ENCODE results near the gene MACROD2. TPM values are rescaled to one million over a fixed set of nuclear protein-coding genes. Genes with fewer than 3 reads are reported as not detected.

MACROD2 gene
- total RNA-seq, 1 experiment from 2014 or later: 1.6 TPM

DNA sequence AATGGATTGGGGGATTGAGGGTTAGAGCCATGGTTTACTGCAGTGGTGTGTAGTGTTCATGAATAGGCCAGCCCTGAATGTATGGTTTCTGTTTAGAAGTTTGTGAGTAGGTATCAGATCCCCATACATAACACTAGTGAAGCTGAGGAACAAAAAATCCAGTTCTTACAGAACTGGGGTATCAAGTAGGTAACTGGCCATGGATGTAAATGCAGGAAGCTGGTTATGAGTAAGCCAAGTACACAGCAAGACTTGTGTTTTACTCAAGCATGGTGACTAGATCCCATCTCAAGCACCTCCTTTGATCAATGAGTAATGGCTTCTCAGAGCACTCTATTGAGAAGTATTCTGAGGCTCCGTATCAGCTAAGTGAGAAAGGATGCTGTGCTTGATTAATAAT, 955.8 kb downstream of the MACROD2 start:
- no peak overlapping the region for H3K27ac ChIP-seq (ENCODE audit: insufficient read length, low read depth, low read length)

More for the DNA sequence above, 955.8 kb downstream of the MACROD2 start:
- Histone ChIP-seq H4K20me1 (ENCODE audit: control insufficient read depth, insufficient read depth, insufficient read length) (no peaks in the 10 kb centered on the region), H4K91ac (ENCODE audit: insufficient read length, low read depth, low read length) (no peak overlapping the region), H3K79me2 (ENCODE audit: insufficient read depth, low read length) (no peaks in the 10 kb centered on the region), H2AFZ (ENCODE audit: low read length) (no peak overlapping the region), H3K4me1 (ENCODE audit: insufficient read depth, low read length) (peaks cover 16% of the 10 kb centered on the region), H3K14ac (ENCODE audit: insufficient read depth, low read length) (no peak overlapping the region), H3K23me2 (ENCODE audit: insufficient read length, low read depth, low read length, poor library complexity, severe bottlenecking) (no peaks in the 10 kb centered on the region), H3T11ph (ENCODE audit: low read length) (no peak overlapping the region), H3K9me3 (ENCODE audit: control insufficient read depth, low read depth, low read length) (no peaks in the 10 kb centered on the region), H3K56ac (ENCODE audit: insufficient read length, low read depth, low read length) (no peak overlapping the region), H3K27me3 (ENCODE audit: insufficient read depth, low read length) (no peaks in the 10 kb centered on the region), H3K23ac (ENCODE audit: insufficient read length, low read depth, low read length) (no peak overlapping the region), H3K9ac (ENCODE audit: extremely low read depth, insufficient read length, low read length) (no peak overlapping the region), H3K79me1 (ENCODE audit: insufficient read depth, low read depth, low read length, poor library complexity, severe bottlenecking) (no peaks in the 10 kb centered on the region), H2BK15ac (ENCODE audit: low read depth, low read length) (no peak overlapping the region), H2BK5ac (ENCODE audit: insufficient read length, low read length) (no peak overlapping the region), H2AK5ac (ENCODE audit: insufficient read length, low read length) (no peak overlapping the region), H2BK120ac (ENCODE audit: low read depth, low read length, poor library complexity, severe bottlenecking) (no peak overlapping the region), H3K18ac (ENCODE audit: insufficient read length, low read depth, low read length) (no peak overlapping the region), H3K4ac (ENCODE audit: low read depth, low read length) (no peak overlapping the region), H3K4me2 (ENCODE audit: insufficient read depth, insufficient read length, low read length) (no peak overlapping the region), H4K5ac (ENCODE audit: insufficient read length, low read depth, low read length) (no peak overlapping the region), H4K8ac (replicated peaks; ENCODE audit: insufficient read length, low read depth, low read length) (no peak overlapping the region), H2BK20ac (ENCODE audit: low read depth, low read length, poor library complexity, severe bottlenecking) (no peak overlapping the region), H2BK12ac (ENCODE audit: insufficient read length, low read depth, low read length) (no peak overlapping the region)
- Mint-ChIP-seq H3K27me3 (ENCODE audit: low read depth) (no peaks in the 10 kb centered on the region), H3K27ac (peak overlapping the region; percentile 53 to 94 (median 86); a peak in 5 of 7 replicates), H3K36me3 (ENCODE audit: insufficient read depth in 1 of 3, low read depth in 3 of 3) (no peaks in the 10 kb centered on the region; a peak in 2 of 7 replicates), H3K9me3 (no peaks in the 10 kb centered on the region), H3K4me3 (no peak overlapping the region), H3K4me1 (peaks cover 50 to 51% of the 10 kb centered on the region in 2 experiments)
- WGBS (ENCODE audit: extremely low coverage, insufficient read length, low lambda C conversion rate): no CpG with 5 or more reads among the region's 1 CpG
- TF ChIP-seq, protein P1, sequence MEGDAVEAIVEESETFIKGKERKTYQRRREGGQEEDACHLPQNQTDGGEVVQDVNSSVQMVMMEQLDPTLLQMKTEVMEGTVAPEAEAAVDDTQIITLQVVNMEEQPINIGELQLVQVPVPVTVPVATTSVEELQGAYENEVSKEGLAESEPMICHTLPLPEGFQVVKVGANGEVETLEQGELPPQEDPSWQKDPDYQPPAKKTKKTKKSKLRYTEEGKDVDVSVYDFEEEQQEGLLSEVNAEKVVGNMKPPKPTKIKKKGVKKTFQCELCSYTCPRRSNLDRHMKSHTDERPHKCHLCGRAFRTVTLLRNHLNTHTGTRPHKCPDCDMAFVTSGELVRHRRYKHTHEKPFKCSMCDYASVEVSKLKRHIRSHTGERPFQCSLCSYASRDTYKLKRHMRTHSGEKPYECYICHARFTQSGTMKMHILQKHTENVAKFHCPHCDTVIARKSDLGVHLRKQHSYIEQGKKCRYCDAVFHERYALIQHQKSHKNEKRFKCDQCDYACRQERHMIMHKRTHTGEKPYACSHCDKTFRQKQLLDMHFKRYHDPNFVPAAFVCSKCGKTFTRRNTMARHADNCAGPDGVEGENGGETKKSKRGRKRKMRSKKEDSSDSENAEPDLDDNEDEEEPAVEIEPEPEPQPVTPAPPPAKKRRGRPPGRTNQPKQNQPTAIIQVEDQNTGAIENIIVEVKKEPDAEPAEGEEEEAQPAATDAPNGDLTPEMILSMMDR (conservative IDR thresholded peaks at IDR 0.05): no peak
- DNase-seq: no peak

All from H9 (cell line).